Measurements from ENCODE around the gene CCDC110. TPM values are rescaled to one million over a fixed set of nuclear protein-coding genes. Genes with fewer than 3 reads are reported as not detected.

CCDC110 gene
- total and polyA plus RNA-seq, 12 donors: 0.12 to 2.5 (median 1.6) TPM

- DNase-seq (no peak), ATAC-seq (peak in 2 of 8 donors; percentile 38 to 56)
These were observed 59.7 kb downstream of the CCDC110 start for GRCh38 chr4:185411849-185412248.

GRCh38 chr4:185408432-185408831, 63.1 kb downstream of the CCDC110 start:
- Histone ChIP-seq H3K27ac (no peak overlapping the region), H3K4me1 (peaks cover 0 to 12% (median 0%) of the 10 kb centered on the region in 9 donors), H3K4me3 (no peak overlapping the region), H3K9me3 (peaks cover 0 to 9% (median 0%) of the 10 kb centered on the region in 11 donors), H3K36me3 (peaks cover 0 to 100% (median 51%) of the 10 kb centered on the region in 9 donors), H3K27me3 (no peaks in the 10 kb centered on the region)
- no peak for DNase-seq
- no peak for ATAC-seq
- 96 to 98% methylated on average over 2 of the region's 2 CpGs for WGBS, 2 donors
- intact Hi-C loops (cut with DNase I): no loop called here
- no peak for TF ChIP-seq CTCF (IDR thresholded peaks at IDR 0.05)

More at GRCh38 chr4:185411849-185412248, 59.7 kb downstream of the CCDC110 start:
- H3K27me3 ChIP-seq: no peaks in the 10 kb centered on the region
- 82 to 84% methylated on average over 5 of the region's 5 CpGs for WGBS, 2 donors
- TF ChIP-seq CTCF (IDR thresholded peaks at IDR 0.05): no peak
- peaks cover 0 to 15% (median 0%) of the 10 kb centered on the region in 9 donors for H3K4me1 ChIP-seq
- intact Hi-C loops (cut with DNase I): no loop called here
- H3K27ac ChIP-seq: peak overlapping the region in 1 of 10 donors; percentile 45
- peaks cover 0 to 100% (median 37%) of the 10 kb centered on the region in 9 donors for H3K36me3 ChIP-seq
- H3K9me3 ChIP-seq: peaks cover 0 to 9% (median 0%) of the 10 kb centered on the region in 11 donors
- no peak overlapping the region for H3K4me3 ChIP-seq

- H3K27me3 ChIP-seq: no peaks in the 10 kb centered on the region
- no peak for DNase-seq
- peak overlapping the region in 1 of 10 donors; percentile 58 for H3K27ac ChIP-seq
- 92 to 97% methylated on average over 6 of the region's 6 CpGs for WGBS, 2 donors
- peaks cover 0 to 9% (median 0%) of the 10 kb centered on the region in 11 donors for H3K9me3 ChIP-seq
- H3K36me3 ChIP-seq: peaks cover 0 to 100% (median 43%) of the 10 kb centered on the region in 9 donors
- no peak overlapping the region for H3K4me3 ChIP-seq
- no peak for TF ChIP-seq CTCF (IDR thresholded peaks at IDR 0.05)
- peaks cover 0 to 3% (median 0%) of the 10 kb centered on the region in 9 donors for H3K4me1 ChIP-seq
- intact Hi-C loops (cut with DNase I): no loop called here
- no peak for ATAC-seq
These were observed 66.1 kb downstream of the CCDC110 start for GRCh38 chr4:185405296-185405999.

- intact Hi-C loops (cut with DNase I): no loop called here
- Histone ChIP-seq H3K27ac (no peak overlapping the region), H3K36me3 (peaks cover 0 to 100% (median 45%) of the 10 kb centered on the region in 9 donors), H3K4me3 (no peak overlapping the region), H3K4me1 (peaks cover 0 to 14% (median 10%) of the 10 kb centered on the region in 9 donors), H3K9me3 (no peaks in the 10 kb centered on the region), H3K27me3 (no peaks in the 10 kb centered on the region)
- 90 to 95% methylated on average over 4 of the region's 4 CpGs for WGBS, 2 donors
- no peak for TF ChIP-seq CTCF (IDR thresholded peaks at IDR 0.05)
- no peak for DNase-seq
- ATAC-seq: no peak
These were observed 67.5 kb downstream of the CCDC110 start for GRCh38 chr4:185404031-185404430.

All from heart right ventricle (tissue), 16 donors.